Measurements from ENCODE around the gene TRMT44.
"Not testable (repeated sequence)": the region's sequence is repeated elsewhere in the genome, so short reads cannot be mapped to it uniquely, and the experiment has no call there.

Gene TRMT44

DNA sequence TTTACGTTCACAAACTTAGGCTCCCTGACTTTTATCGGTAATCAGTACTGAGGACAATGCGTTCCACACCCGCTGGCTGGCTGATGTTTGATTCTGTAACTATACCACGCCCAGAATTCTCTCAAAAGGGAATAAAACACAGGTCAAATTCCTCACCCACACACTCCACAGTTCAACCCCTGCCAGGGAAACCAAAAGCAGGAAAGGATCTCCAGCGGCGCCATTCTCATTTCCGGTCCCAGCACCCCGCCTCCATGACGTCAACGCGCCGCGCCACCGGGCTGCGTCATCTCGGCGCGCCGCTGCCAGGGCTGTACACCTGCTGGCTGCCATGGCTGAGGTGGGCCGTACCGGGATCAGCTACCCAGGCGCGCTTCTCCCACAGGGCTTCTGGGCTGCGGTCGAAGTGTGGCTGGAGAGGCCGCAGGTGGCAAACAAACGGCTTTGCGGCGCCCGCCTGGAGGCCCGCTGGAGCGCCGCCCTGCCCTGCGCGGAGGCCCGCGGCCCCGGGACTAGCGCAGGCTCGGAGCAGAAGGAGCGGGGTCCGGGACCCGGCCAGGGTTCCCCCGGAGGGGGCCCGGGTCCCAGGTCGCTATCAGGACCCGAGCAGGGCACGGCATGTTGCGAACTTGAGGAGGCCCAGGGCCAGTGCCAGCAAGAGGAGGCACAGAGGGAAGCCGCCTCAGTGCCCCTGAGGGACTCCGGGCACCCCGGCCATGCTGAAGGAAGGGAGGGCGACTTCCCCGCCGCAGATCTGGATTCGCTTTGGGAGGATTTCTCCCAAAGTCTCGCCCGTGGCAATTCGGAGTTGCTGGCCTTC lies at the start of gene TRMT44, which contains the start of gene ACOX3:
TRMT44 (plus strand) TSS at position 286 of the 820 bp plus-strand sequence; CDS start at position 332, 46 bp downstream.
ACOX3 (minus strand) TSS at position 232 of the 820 bp plus-strand sequence. CDS start 24,202 bp downstream, outside the sequence.
- peak; percentile 89 for DNase-seq

DNA sequence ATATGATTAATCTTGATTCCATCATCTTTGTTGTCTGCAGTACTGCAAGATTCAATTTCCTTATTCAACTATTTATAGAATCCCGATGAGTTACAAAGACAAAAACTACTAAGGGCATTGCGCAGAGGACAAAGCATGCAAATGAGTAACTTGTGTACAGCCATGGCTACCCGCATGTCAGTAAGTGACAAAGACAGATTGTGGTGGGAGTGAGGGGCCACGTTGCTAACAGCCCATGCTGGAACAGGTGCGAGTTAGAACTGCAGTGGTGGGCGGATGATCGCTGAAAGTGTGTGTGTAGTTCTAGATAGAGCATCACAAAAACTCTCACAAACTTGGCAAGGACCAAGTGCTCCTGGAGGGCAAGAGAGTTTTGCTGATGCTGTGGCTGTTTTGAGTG lies 49.5 kb upstream of the TRMT44 start:
- DNase-seq: no peak

DNA sequence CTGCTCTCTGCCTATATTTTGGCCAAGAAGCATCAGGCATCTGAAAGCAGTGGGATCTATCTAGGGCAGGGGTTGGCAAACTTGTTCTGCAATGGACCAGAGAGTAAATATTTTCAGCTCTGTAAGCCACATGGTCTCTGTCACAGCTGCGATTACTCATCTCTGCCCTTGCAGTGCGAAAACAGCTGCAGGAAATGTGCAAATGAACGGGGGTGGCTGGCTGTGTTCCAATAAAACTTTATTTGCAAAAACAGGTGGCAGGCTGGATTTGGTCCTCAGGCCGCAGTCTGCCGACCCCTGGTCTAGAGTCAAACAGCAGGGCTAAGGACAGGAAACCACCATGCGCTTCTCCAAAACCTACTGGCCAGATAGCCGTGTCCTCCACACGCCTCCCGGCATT lies 48.6 kb upstream of the TRMT44 start:
- peak; percentile 62 for DNase-seq

DNA sequence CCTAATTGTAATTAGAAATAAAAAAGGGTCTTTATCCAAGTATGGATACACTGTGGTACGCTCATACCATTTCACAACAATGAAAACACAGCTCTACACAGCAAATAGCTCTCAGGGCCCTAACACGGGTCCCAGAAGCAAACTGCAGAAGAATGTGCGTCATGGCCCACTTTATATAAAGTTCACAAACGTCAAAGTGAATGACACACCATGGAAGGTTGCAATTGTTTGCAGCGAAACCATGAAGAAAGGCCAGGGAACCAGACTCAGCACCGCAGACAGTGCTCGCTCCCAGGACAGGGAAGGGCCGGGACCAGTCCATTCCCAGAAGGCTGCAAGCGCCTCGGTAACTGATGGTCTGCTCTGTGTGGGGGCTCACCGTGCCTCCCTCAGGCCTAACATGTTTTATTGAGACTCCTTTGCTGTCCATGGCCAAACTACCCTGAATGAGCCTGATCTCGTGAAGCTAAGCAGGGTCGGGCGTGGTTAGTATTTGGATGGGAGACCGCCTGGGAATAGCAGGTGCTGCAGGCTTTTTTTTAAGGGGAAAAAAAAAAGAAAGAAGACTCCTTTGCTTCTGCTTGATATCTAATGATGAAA lies 47.9 kb upstream of the TRMT44 start:
- no peak for DNase-seq

- peak; percentile 88 for DNase-seq
Observed at GRCh38 chr4:8393593-8394038, 47.0 kb upstream of the TRMT44 start.

- peak; percentile 28 for DNase-seq
Observed at GRCh38 chr4:8394061-8394519, 46.5 kb upstream of the TRMT44 start.

DNA sequence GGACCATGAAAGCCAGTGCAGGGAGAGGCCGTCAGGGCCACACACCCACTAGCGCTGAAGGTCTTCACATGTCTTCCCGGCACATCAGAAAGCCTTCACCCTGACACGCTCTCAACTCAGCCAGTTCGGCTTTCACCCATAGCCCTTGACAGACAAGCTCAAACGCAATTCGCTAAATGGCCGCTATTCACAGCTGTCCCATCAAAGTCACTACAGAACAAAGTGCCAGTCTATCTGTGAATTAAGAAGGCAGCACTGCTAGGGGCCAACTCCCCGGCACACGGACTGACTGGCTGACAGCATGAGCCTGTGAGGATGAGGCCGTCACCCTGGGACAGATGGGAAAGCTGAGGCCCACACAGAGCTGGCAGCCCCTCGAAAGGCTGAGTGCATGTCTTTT lies 45.8 kb upstream of the TRMT44 start:
- no peak for DNase-seq

DNA sequence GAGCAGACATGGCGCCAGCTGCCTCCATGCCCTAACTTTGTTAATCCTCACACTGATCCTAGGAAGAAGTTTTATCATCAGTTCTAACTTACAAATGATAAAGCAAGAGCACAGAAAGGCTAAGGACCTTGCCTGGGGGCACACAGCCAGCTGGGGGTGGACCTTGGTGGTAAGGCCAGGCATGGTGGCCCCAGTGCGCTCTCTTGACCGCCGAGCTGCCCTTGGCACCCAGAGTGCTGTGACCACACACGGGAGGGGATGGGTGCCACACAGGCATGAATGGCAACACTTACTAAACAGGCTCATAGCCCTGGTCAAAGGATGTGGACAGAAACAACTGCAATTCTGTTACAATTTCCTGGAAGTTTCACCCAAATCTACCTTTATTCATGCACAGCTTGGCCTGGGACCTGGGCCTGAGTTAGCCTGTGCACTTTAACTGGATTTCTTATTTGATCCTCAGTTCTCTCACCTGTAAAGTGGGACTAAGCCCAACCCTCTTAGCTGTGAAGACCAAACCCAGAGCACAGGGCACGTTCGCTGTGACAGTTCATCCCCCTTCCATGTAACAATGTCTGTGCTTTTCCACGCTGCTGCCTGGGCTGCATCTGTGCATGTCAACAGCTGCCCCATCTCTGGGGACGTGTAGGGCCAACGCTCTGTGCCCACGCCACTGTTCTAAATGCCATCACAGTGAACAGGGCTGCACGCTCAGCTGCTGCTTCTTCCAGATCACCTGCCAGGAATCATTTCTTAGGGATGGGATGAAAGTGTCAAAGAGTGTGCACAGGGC lies 44.9 kb upstream of the TRMT44 start:
- no peak for DNase-seq

DNA sequence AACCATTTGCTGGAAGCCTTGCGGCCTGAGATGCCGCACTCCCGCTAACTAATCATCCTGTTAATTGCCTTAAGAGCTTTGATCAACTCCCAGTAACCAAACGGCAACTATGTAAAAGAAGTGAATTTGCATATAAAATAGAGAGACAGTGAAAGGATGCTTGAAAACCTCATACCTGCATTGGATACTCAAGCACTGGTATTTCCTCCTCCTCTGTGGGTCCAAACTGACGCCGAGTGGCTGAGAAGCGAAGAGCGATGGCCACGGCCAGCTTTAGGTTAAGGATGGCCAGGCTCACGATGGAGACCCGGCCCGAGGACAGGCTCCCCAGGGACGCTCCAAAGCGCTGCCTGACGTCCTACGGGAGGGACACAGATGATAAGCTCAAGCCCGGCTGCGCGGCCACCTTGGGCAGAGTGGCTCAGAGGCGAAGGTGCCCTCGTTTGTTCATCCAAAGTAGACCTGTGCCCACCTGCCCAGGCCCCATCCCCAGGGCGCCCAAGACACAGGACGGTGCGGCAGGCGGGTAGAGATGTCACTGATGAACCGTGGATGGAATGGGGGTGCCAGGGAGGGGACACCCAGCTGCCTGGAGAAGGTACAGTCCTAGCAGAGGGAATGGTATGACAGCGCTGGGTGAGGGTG lies 43.7 kb upstream of the TRMT44 start:
- no peak for DNase-seq

DNA sequence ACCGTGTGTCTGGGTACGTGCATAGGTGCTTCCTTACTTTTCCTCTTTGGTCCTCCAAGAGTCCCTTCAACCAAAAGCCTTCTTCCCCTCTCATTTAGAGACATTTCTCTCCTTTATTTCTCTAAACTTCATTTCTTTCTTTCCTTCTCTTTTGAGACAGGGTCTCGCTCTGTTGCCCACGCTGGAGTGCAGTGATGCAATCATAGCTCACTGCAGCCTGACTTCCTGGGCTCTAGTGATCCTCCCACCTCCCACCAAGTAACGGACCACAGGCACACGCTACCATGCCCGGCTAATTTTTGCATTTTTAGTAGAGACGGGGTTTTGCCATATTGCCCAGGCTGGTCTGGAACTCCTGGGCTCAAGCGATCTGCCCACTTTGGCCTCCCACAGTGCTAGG lies 42.2 kb upstream of the TRMT44 start:
- no peak for DNase-seq

DNA sequence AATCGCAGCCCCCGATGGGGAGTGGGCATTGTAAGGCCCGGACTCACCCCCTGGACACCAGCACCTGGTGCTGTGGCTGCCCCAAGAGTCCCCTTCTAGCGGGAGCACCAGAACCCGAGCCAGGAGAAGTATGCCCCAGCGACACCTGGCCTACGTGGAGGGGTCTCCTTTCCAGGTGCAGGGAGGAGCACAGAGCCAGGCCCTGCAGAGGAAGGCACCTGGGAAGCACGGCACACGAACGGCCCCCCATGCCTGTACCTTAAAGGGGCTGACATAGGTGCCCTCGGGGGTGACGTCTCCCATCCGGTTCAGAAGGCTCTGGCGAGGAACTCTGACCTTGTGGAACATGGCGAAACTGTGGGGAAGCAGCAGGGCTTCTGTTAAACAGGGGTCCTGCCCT lies 41.3 kb upstream of the TRMT44 start:
- no peak for DNase-seq

GRCh38 chr4:8400632-8401325 lies 39.8 kb upstream of the TRMT44 start:
- no peak for DNase-seq

DNA sequence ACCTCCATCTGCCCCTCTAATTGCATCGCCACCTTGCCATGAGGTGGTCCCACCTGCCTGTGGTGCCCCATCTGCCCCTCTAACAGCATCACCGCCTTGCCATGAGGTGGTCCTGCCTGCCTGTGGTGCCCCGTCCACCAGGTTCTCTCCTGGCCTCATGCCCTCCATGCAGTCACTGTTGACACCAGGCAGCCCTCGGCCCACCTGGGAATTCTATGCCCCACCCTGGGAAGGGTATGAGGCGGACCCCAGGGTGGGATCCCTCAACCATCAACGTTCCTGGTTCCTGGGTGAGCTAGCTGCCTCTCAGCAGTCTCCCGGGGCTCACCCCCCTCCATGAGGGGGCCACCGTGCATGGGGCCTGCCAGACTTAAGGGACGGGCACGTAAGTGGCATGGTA lies 38.9 kb upstream of the TRMT44 start:
- DNase-seq: no peak

DNA sequence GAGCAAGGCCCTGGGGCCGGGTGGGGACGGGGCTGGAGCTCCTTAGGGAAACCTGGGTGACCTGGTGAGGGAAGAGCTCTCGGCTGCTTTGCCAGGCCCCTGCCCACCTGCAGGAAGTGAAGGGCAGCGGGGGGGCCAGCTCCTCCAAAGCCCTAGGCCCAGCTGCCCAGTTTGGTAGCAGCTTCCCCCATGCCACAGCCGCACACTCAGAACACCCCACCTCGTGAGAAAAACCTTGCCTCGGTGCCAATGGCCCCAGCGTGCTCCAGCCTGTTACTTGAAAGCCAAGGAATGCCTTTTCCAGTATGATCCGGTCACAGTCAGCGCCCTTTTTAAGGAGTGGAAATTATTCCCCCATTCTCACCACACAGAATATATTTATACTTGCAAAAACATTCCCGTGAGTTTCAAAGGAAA lies 38.4 kb upstream of the TRMT44 start:
- no peak for DNase-seq

- no peak for DNase-seq
Observed at GRCh38 chr4:8402640-8403039, 37.9 kb upstream of the TRMT44 start.

- DNase-seq: peak; percentile 75
Observed at GRCh38 chr4:8403173-8403753, 37.3 kb upstream of the TRMT44 start.

GRCh38 chr4:8403976-8404375 lies 36.6 kb upstream of the TRMT44 start:
- DNase-seq: no peak

DNA sequence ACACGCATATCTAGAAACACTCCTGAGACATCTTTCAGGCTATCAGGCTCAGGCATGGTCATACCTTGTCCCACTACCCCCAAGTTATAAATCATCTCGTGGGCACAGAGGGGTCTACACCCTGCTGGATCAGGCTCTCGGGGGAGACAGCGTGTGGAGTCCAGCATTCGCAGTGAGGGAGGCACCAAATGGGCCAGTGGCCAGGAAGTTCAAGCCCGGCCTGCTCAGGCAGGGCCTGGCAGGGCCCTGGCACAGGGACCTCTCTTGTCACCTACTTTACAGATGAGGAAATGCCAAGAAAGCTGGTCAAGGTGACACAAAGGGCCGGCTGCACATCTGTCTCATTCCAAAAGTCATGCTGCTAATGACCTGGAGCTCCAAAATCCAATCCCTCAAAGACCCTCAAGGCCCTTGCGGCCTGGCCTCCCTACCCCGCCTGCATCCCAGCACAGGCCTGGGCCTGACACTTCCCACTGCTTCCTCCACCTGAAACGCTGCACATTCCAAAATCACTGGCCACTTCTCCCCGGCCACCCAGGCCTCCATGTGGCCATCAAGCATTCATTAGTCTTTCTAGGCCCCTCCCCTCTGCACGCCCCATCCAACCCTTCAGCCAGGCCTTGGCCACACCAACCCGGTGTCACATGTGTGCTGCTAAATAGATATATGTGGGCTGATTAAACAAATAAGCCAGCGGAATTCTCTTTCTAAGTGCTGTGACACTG lies 35.6 kb upstream of the TRMT44 start:
- DNase-seq: no peak

DNA sequence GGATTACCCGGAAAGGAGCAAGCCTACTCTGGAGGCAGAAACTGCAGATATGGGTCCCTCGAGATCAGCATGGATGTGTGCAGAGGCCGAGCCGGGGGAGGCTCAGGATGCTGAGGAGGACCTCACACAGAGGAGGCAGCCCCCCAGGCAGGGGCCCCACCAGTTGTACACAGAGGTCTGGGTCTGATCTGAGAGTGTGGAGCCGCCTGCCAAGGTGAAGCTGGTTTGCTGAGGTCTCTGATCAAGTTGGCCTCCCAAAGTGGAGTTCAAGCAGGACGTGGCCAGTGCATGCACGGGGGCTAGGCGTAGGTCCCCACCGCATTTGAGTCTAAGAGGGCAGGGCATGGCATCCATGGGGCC lies 35.1 kb upstream of the TRMT44 start:
- no peak for DNase-seq

DNA sequence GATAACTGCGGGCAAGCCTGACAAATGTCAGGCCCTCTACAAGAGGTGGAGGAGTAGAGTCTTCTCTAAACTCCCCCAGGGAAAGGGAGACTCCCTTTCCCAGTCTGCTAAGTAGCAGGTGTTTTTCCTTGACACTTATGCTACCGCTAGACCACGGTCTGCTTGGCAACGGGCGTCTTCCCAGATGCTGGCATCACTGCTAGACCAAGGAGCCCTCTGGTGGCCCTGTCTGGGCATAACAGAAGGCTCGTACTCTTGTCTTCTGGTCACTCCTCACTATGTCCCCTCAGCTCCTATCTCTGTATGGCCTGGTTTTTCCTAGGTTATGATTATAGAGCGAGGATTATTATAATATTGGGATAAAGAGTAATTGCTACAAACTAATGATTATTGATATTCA lies 33.7 kb upstream of the TRMT44 start:
- DNase-seq: not testable (repeated sequence)

DNA sequence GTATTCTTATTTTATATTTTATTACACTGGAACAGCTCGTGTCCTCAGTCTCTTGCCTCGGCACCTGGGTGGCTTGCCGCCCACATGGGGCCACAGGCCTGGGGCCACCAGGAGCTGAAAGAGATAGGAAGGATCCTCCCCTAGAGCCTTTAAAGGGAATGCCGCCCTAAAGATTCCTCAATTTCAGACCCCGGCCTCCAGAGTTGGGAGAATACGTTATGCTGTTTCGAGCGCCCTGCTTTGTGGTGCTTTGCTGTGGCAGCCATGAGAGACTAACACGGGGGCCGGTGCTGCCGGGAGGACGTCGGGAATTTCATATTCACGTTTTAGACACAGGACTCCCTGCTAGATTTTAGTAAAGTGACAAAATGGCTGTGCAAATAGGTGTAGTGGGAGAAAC lies 33.3 kb upstream of the TRMT44 start:
- no peak for DNase-seq
